Measurements from ENCODE around the gene CFI.
A peak's percentile ranks its signal among the peaks of the same experiment; 100 is the strongest.

Gene CFI

GRCh38 chr4:109801895-109802319 is at the start of gene CFI:
CFI (minus strand) TSS chr4:109801999; CDS start chr4:109801971, 28 bp downstream.
- H3K27ac ChIP-seq, result peak within 1 kb of the TSS in 1 of 21 experiments; percentile 33
- no peak within 1 kb of the TSS for H3K4me3 ChIP-seq

GRCh38 chr4:109850601-109851000 is 48.8 kb upstream of the CFI start:
- Histone ChIP-seq H3K27ac (no peak overlapping the region), H3K4me3 (no peak overlapping the region)

- H3K4me3 ChIP-seq, result no peak overlapping the region
- H3K27ac ChIP-seq, result no peak overlapping the region
Measured at GRCh38 chr4:109848501-109848900, 46.7 kb upstream of the CFI start.

GRCh38 chr4:109847896-109848442 is 46.2 kb upstream of the CFI start, which contains the start of gene LRIT3:
LRIT3 (plus strand) TSS chr4:109848107; CDS start chr4:109848202, 95 bp downstream.
- no peak within 1 kb of the TSS for H3K4me3 ChIP-seq
- H3K27ac ChIP-seq, result no peak within 1 kb of the TSS

GRCh38 chr4:109846395-109847098 is 44.7 kb upstream of the CFI start:
- Histone ChIP-seq H3K4me3 (no peak overlapping the region), H3K27ac (no peak overlapping the region)

- Histone ChIP-seq H3K27ac (no peak overlapping the region), H3K4me3 (no peak overlapping the region)
Measured at GRCh38 chr4:109836985-109837384, 35.2 kb upstream of the CFI start.

GRCh38 chr4:109833756-109834155 is 32.0 kb upstream of the CFI start:
- no peak overlapping the region for H3K4me3 ChIP-seq

GRCh38 chr4:109827672-109828071 is 25.9 kb upstream of the CFI start, which contains the start of gene RRH:
RRH (plus strand) TSS chr4:109827972; CDS start chr4:109828028, 56 bp downstream.
- Histone ChIP-seq H3K4me3 (no peak within 1 kb of the TSS), H3K27ac (no peak within 1 kb of the TSS)

More at GRCh38 chr4:109833756-109834155, 32.0 kb upstream of the CFI start:
- H3K27ac ChIP-seq, result no peak overlapping the region

GRCh38 chr4:109826719-109827118 is 24.9 kb upstream of the CFI start:
- no peak overlapping the region for H3K4me3 ChIP-seq

GRCh38 chr4:109821185-109821584 is 19.4 kb upstream of the CFI start:
- Histone ChIP-seq H3K27ac (no peak overlapping the region), H3K4me3 (no peak overlapping the region)

More at GRCh38 chr4:109826719-109827118, 24.9 kb upstream of the CFI start:
- no peak overlapping the region for H3K27ac ChIP-seq

- H3K27ac ChIP-seq, result peak overlapping the region in 1 of 21 experiments; percentile 17
- H3K4me3 ChIP-seq, result no peak overlapping the region
Measured at GRCh38 chr4:109820563-109820962, 18.8 kb upstream of the CFI start.

GRCh38 chr4:109818268-109818667 is 16.5 kb upstream of the CFI start:
- Histone ChIP-seq H3K27ac (no peak overlapping the region), H3K4me3 (no peak overlapping the region)

- H3K27ac ChIP-seq, result peak overlapping the region in 1 of 21 experiments; percentile 88
- peak overlapping the region in 1 of 7 experiments; percentile 98 for H3K4me3 ChIP-seq
Measured at GRCh38 chr4:109816894-109817293, 15.1 kb upstream of the CFI start.

- Histone ChIP-seq H3K27ac (peak overlapping the region; percentile 23 to 95 (median 88)), H3K4me3 (peak overlapping the region; percentile 70 to 98 (median 85))
Measured at GRCh38 chr4:109816082-109816442, 14.3 kb upstream of the CFI start.

- peak within 1 kb of the TSS; percentile 70 to 98 (median 85) for H3K4me3 ChIP-seq
- peak within 1 kb of the TSS; percentile 23 to 95 (median 88) for H3K27ac ChIP-seq
Measured at GRCh38 chr4:109815151-109816081, 13.6 kb upstream of the CFI start, which contains the start of gene GAR1. GAR1 (plus strand) TSS chr4:109815762; CDS start chr4:109816165, 403 bp downstream.

GRCh38 chr4:109811707-109812106 is 9.9 kb upstream of the CFI start:
- Histone ChIP-seq H3K27ac (no peak overlapping the region), H3K4me3 (no peak overlapping the region)

- Histone ChIP-seq H3K4me3 (no peak overlapping the region), H3K27ac (no peak overlapping the region)
Measured at GRCh38 chr4:109810552-109811387, 9.0 kb upstream of the CFI start.

- H3K4me3 ChIP-seq, result no peak overlapping the region
- no peak overlapping the region for H3K27ac ChIP-seq
Measured at GRCh38 chr4:109809655-109810054, 7.9 kb upstream of the CFI start.

- Histone ChIP-seq H3K4me3 (no peak overlapping the region), H3K27ac (no peak overlapping the region)
Measured at GRCh38 chr4:109803924-109804571, 2.2 kb upstream of the CFI start.

All from skin epidermis (tissue), 12 donors.